ENCODE results near the gene PLPP7.
"Not testable (repeated sequence)": the region's sequence is repeated elsewhere in the genome, so short reads cannot be mapped to it uniquely, and the experiment has no call there.

Gene PLPP7

DNA sequence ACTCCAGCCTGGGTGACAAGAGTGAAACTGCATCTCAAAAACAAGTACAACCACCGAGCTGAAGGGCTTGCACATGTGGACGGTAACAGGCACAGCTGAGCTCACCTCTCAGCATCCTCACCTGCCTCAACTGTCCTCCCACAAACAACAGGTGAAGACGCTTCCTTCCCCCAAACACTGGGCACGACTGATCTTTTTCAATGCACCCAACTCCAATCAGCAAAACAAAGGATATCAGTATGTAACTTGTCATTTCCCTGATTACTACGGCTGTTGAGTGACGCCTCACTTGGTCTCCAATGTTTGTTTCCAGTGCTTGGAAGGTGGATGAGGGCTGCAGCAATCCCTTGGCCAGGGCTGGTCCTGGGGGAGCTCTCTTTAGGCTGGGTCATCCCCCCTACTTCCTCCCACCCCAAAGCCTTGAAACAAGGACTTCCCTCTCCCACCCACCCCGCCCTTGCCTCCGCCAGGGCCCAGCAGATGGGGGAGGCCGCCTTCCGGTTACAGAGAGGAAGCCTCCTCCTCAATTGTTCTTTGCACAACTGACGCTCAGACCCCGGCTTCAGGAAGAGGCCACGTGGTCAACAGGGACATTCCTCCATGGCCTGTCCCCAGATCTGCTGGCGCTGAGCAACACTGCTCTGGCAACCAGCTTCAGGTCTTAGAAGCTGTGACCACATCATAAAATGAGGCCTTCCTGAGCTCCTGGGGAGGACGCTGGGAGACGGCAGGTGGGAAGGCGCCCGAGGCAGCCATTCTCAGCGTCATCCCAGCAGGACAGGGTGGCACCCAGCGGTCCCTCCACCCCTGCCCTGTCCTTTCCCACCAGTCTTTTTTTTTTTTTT is 19.1 kb upstream of the PLPP7 start:
- DNase-seq: peak; percentile 65

DNA sequence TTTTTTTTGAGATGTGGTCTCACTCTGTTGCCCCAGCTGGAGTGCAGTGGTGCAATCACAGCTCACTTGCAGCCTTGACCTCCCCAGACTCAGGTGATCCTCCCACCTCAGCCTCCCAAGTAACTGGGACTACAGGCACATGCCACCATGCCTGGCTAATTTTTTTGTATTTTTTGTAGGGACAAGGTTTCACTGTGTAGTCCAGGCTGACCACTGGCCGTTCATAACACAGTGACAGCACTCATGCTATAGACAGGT is 18.6 kb upstream of the PLPP7 start:
- not testable (repeated sequence) for DNase-seq

- no peak for DNase-seq
Measured at GRCh38 chr9:131271506-131271931, 18.0 kb upstream of the PLPP7 start.

DNA sequence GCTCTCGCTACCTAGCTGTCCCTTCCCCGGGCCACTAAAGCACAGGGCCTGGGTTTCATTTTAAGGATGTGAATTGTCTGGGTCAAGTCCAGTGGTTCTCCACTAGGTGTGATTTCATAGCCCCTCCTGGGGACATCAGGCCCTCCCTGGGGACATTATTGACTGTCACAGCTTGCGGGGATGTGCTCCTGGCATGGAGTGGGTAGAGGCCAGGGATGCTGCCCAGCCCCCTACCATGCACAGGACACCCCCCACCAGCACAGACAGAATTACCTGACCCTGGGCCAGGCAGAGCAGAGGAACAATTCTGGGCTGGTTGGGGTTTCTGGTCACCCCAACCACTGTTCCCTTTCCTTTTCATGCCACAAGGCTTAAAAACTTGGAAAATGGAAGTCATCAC is 17.3 kb upstream of the PLPP7 start:
- no peak for DNase-seq

GRCh38 chr9:131273146-131273855 is 16.2 kb upstream of the PLPP7 start:
- peak; percentile 21 for DNase-seq

DNA sequence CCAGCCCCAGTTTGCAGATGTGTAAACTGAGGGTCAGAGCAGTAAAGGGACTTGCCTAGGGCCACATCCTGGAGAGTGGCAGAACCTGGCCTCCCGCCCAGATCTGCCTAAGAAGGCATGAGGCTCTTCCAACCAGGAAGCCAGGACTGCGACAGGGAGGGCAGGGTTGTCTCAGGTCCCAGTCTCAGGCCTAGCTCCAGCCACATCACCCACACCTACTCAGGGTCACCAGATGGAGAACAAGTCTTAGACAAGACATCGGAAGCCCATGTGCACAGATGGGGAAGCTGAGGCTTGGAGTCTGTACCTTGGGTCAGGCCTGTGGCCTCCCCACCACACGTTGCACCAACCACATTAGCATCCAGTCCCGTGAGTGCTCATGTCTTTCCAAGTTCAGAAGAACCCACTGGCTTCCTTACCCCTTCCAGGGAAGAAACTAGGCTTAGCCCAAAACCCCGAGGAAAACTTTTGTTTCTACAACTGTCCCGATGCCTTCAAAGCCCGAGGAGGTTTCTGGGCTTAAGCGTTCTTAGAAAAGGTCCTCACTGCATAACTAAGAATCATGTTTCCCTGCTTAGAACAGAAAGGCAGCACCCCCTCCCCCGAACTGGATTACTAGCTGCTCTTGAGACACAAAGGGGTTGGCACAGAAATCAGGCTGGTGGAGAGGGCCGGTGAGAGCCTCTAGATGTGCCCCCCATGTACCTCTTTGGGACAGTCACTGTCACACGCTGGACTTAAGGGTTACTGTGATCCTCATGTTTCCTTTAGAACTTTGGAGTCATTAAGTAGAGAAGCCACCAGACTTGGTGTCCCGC is 15.5 kb upstream of the PLPP7 start:
- peak; percentile 19 for DNase-seq

DNA sequence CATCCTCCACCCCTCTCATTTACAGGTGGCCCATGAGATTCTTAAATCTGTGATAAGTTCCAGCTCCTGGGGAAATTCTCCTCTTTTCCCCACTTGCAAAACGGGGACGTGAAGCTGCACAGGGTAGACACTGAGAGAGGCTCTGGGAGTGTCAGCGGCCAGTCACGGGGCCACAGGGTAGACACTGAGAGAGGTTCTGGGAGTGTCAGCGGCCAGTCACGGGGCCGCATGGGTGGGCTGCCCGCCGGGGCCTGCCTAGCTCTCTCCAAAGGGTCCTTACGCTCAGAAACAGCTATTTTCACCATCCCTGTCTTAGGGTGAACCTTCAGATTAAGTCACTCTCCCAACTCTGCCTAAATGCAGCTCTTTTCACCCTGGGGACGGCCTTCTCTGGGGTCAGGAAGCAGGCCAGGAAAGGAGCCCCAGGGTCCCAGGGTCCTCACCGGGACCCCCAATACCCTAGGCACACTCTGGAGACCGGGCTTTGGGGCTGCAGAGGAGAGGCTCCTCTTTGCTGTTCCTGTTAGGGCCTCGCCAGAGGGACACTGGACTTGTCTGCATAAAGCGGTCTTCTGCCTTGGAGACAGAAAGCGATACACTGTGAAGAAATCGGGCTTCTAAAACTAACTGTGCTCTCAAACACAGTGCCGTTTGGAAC is 14.7 kb upstream of the PLPP7 start:
- DNase-seq: no peak

- DNase-seq: peak; percentile 30
Measured at GRCh38 chr9:131275332-131276093, 14.0 kb upstream of the PLPP7 start.

DNA sequence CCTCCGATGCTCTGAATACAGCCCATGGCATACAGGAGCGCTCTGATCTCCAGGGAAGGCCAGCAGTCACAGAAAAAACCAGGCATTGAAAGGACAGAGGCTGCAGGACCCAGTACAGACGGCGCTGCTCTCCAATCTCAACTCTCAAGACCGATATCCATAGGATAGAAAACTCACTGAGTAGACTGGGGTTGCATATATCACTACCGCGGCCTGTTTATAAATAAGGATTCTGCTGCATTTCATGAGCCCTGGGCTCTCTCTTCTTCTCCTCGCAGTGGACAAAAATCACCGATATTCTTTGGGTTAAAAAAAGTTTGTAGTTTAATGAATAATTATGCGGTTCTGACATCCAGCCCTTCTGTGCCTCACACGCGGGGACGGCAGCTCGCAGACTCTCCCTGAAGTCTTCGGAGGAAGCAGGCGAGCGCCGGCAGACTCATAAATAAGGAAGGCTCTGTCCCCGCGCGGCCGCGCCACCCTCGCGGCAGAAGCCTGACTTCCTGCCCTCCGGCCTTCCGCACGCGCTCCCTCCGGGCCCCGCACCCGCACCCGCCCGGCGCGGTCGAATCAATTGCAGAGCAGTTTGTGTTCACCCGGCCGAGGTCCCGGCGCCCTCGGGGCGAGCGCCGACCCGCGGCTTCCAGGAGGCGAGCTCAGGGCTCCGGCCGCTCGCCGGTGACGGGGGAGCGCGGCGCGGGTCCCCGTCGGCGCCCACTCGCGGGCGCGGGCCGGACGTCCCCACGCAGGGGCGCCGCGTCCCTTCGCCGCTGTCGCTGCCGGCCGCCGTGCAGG is 13.2 kb upstream of the PLPP7 start, which contains the start of gene FAM78A:
FAM78A (minus strand) TSS at position 417 of the 795 bp plus-strand sequence; CDS start at position 86, 331 bp downstream.
- DNase-seq: peak; percentile 46

DNA sequence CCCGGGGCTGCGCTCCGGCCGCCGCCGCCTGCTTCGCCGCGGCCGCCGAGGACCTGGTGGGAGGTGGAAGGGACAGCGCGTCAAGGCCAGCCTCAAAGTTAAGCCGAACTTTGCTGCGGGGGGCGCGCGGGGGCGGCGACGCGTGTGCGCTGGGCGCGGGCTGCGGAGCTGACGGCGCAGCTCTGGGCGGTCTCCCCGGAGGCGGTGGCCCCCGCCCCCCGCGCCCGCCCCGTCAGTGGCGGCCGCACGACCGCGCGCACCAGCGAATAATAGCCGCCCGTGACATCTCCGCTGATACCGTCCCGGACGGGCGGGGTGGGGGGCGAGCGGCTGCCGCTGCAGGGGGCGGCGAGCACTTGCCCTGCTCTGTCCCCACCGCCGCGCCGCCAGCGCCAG is 12.6 kb upstream of the PLPP7 start:
- DNase-seq: peak; percentile 49

DNA sequence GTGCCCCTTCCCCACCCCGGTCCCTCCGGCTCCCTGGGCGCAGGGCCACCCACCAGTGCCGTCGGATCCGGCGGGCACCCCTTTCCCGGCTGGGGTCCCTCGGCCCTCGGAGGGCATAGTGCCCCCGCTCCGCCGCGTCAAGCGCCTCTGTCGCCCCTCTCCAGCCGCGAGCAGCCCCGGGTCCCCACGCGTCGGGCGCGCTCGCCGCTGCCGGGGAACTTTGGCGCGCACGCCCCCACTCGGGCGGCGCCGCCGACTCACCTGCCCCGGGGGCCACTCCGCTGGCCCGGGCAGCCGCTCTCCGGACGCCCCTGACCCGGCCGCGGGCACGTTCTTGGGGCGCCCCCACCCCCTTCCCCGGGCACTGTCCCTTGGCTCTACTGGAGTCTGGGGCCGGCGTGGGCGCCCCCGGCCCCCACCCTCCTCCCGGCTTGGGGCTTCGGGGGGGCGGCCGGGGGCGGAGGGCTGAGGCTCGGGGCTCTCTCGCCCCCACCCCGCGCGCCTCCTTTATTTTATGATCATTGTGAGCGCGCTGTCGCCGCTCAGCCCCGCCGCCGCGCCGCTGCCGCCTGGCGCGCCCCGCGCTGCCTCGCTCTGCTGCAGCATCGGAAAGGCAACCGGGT is 12.1 kb upstream of the PLPP7 start:
- DNase-seq: no peak

GRCh38 chr9:131277910-131278701 is 11.4 kb upstream of the PLPP7 start:
- peak; percentile 83 for DNase-seq

GRCh38 chr9:131278702-131279111 is 10.8 kb upstream of the PLPP7 start:
- DNase-seq: peak; percentile 50

- no peak for DNase-seq
Measured at GRCh38 chr9:131279196-131279862, 10.2 kb upstream of the PLPP7 start.

- no peak for DNase-seq
Measured at GRCh38 chr9:131279863-131280570, 9.5 kb upstream of the PLPP7 start.

DNA sequence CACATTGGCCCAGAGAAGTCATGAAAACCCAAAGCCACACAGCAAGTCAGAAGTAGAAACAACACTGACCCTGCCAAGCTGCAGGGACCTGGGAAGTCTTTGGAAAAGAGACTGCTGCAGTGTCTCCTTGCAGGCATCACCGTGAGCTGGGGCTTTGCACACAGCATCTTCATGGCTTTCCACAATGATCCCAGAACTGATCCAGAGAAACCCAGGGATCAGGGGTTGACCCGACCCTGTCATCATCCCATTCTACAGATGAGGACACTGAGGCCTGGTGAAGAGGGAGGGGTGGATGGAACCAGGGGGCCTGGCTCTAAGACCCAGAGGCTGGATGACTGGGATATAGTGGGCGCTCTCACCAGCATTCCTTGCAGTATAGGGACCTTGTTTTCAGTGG is 8.9 kb upstream of the PLPP7 start:
- DNase-seq: no peak

GRCh38 chr9:131281119-131281965 is 8.2 kb upstream of the PLPP7 start:
- DNase-seq: no peak

- no peak for DNase-seq
Measured at GRCh38 chr9:131282175-131282574, 7.3 kb upstream of the PLPP7 start.
